GM10847 (cell line): ENCODE results near the gene NRG3.

Source experiments
- POLR2A ChIP-seq: IDR thresholded peaks from 2 replicates; pipeline ENCODE4 v1.6.1; 2011; ENCODE audit not compliant: insufficient read length; ENCODE audit errors: extremely low read depth

The NRG3 gene

GRCh38 chr10:81981724-81982123 is 106.7 kb downstream of the NRG3 start:
- TF ChIP-seq POLR2A = no peak

GRCh38 chr10:81984428-81984827 is 109.4 kb downstream of the NRG3 start:
- TF ChIP-seq POLR2A = no peak

GRCh38 chr10:81995254-81995653 is 120.3 kb downstream of the NRG3 start:
- no peak for TF ChIP-seq POLR2A

- TF ChIP-seq POLR2A = no peak
These were observed 121.9 kb downstream of the NRG3 start for GRCh38 chr10:81996927-81997326.

- no peak for TF ChIP-seq POLR2A
These were observed 146.0 kb downstream of the NRG3 start for GRCh38 chr10:82020999-82021398.

GRCh38 chr10:82027711-82028110 is 152.7 kb downstream of the NRG3 start:
- TF ChIP-seq POLR2A = no peak

- TF ChIP-seq POLR2A = no peak
These were observed 162.1 kb downstream of the NRG3 start for GRCh38 chr10:82037076-82037475.

- TF ChIP-seq POLR2A = no peak
These were observed 163.6 kb downstream of the NRG3 start for GRCh38 chr10:82038587-82038986.

GRCh38 chr10:82040336-82040735 is 165.3 kb downstream of the NRG3 start:
- TF ChIP-seq POLR2A = no peak

GRCh38 chr10:82041018-82041417 is 166.0 kb downstream of the NRG3 start:
- no peak for TF ChIP-seq POLR2A

GRCh38 chr10:82056391-82056790 is 181.4 kb downstream of the NRG3 start:
- TF ChIP-seq POLR2A = no peak

GRCh38 chr10:82068501-82068900 is 193.5 kb downstream of the NRG3 start:
- TF ChIP-seq POLR2A = no peak

GRCh38 chr10:82071231-82071630 is 196.2 kb downstream of the NRG3 start:
- TF ChIP-seq POLR2A = no peak

- TF ChIP-seq POLR2A = no peak
These were observed 197.1 kb downstream of the NRG3 start for GRCh38 chr10:82072124-82072523.

GRCh38 chr10:82075605-82076004 is 200.6 kb downstream of the NRG3 start:
- TF ChIP-seq POLR2A = no peak

- no peak for TF ChIP-seq POLR2A
These were observed 209.5 kb downstream of the NRG3 start for GRCh38 chr10:82084496-82084895.

GRCh38 chr10:82084904-82085303 is 209.9 kb downstream of the NRG3 start:
- TF ChIP-seq POLR2A = no peak

- TF ChIP-seq POLR2A = no peak
These were observed 214.3 kb downstream of the NRG3 start for GRCh38 chr10:82089327-82089726.

- no peak for TF ChIP-seq POLR2A
These were observed 216.4 kb downstream of the NRG3 start for GRCh38 chr10:82091413-82091812.

- TF ChIP-seq POLR2A = no peak
These were observed 217.1 kb downstream of the NRG3 start for GRCh38 chr10:82092111-82092510.
